HG03571 (cell line): Measurements from ENCODE around the gene LCOR.
"Not testable (repeated sequence)": the region's sequence is repeated elsewhere in the genome, so short reads cannot be mapped to it uniquely, and the experiment has no call there.

Source experiments
- ATAC-seq: cut with Tn5 transposase; IDR thresholded peaks from one replicate; pipeline ENCODE4 v1.9.1; 2021; ENCODE audit not compliant: unreplicated experiment

Gene LCOR

DNA sequence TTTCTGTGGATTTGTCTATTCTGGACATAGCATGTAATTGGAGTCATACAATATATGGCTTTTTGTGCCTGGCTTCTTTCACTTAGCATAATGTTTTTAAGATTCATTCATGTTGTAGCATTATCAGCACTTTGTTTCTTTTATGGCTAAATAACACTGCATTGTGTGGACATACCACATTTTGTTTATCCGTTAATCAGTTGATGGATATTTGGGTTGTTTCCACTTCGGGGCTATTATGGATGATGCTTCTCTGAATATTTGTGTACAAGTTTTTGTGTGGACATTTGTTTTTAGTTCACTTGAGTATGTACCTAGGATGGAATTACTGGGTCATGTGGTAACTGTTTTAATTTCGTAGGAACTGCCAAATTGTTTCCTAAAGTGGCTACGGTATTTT lies 6.4 kb downstream of the LCOR start:
- ATAC-seq: no peak

- ATAC-seq: no peak
Observed at GRCh38 chr10:96840841-96841518, 8.9 kb downstream of the LCOR start.

DNA sequence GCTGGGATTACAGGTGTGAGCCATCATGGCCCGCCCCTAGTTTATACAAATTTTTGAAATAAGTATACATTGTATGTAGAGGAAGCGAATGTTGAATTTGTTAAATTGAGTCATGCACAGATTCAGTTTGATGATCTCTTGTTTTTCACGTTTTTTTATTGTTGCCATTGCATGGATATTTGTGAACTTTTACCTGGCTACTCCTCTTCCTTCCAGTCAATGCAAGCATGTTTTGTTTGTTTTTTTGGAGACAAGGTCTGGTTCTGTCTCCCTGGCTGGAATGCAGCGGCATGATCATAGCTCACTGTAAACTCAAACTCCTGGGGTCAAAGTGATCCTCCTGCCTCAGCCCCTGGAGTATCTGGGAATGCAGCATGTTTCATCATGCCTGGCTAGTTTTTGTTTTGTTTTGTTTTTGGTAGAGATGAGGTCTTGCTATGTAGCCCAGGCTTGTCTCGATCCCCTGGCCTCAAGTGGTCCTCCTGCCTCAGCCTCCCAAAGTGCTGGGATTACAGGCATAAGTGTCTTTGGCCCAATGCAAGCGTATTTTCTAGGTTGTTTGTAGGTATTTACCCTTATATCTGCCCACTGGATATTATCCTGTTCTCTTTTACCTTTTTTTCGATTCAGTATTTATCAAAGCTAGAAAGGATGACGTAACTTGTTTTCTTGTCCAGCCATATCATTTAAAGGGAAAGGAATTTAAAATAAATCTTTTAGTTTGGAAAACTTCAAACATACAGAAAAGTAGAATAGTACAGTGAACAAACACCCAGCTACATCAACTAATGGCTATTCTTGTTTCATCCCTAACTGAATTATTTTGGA lies 11.0 kb downstream of the LCOR start:
- ATAC-seq: no peak

GRCh38 chr10:96843823-96844222 lies 11.7 kb downstream of the LCOR start:
- ATAC-seq: no peak

- no peak for ATAC-seq
Observed at GRCh38 chr10:96846395-96846794, 14.3 kb downstream of the LCOR start.

- ATAC-seq: no peak
Observed at GRCh38 chr10:96846926-96847325, 14.8 kb downstream of the LCOR start.

- not testable (repeated sequence) for ATAC-seq
Observed at GRCh38 chr10:96847356-96847755, 15.3 kb downstream of the LCOR start.

DNA sequence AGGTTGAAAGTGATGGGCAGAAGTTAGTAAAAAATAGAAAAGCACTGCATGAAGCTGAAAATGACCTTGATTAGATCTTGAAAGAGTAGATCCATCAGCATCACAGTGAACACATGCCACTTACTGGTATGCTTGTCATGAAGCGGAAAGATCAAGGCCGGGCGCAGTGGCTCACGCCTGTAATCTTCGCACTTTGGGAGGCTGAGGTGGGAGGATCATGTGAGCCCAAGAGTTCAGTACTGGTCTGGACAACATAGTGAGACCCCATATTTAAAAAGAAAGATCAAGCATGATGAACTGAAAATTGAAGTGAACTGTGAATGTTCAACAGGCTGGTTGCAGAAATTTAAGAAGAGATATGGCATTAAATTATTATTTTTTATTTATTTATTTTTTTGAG lies 18.0 kb downstream of the LCOR start:
- ATAC-seq: no peak

GRCh38 chr10:96850825-96851224 lies 18.7 kb downstream of the LCOR start:
- ATAC-seq: no peak

DNA sequence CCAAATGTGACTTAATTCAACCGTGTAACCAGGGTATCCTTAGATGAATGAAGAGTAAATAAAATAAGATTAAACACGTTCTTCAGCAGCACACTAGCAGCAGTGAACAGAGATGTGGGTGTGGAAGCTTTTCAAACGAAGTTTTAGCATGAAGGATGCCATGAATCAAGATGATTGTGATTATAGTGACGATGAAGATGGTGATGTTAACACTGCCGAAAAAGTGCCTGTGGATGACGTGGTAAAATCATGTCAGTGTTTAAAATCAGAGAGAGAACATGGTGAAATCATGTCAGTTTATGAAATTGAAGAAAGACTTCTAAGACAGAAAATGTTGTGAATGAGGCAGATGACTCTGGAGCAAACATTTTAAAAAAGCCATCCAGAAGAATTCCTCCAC lies 19.2 kb downstream of the LCOR start:
- no peak for ATAC-seq

DNA sequence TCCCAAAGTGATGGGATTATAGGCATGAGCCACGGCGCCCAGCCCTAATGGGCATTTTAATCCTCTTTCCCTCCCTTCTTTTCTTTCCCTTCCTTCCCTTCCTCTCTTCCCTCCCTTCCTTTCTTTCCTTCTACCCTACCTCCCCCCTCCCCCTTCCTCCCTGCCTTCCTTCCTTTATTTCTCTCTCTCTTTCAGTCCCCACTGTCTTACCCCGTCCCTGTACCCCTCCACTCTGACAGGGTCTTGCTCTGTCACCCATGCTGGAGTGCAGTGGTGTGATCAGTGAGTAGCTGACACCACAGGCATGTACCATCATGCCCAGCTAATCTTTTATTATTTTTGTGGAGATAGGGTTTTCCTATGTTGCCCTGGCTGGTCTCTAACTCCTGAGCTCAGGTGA lies 24.2 kb downstream of the LCOR start:
- no peak for ATAC-seq

GRCh38 chr10:96857301-96858012 lies 25.4 kb downstream of the LCOR start:
- ATAC-seq: no peak

DNA sequence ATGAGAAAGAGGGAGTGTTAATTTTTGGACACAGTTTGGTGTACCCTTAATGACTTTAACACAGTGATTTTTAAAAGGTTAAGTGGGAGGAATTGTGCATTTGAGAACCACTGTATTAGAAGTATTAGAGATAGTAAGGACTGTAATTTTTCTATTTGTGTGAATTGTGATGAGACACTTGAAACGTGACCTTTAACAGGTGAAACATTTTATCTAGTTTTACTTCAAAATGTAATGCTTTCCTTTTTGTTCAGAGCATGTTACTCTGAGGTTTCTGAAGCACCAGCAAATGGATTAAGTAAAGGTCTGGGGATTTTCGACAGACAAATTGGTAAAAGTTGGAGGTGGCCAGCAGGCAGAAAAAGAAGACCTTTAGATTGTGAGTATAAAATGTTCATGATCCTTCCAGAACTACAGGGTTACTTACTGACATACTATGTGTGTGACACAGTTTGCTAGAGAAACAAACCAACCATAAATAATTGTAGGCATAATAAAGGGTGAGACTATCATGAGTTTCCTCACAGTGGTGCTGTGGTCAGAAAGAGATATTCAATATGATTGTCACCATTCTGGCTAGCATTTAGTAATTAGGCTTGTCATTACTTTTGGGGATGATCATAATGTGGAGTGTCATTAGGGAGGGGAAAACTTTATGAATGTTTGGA lies 26.1 kb downstream of the LCOR start:
- ATAC-seq: no peak

- ATAC-seq: no peak
Observed at GRCh38 chr10:96858706-96859050, 26.6 kb downstream of the LCOR start.

DNA sequence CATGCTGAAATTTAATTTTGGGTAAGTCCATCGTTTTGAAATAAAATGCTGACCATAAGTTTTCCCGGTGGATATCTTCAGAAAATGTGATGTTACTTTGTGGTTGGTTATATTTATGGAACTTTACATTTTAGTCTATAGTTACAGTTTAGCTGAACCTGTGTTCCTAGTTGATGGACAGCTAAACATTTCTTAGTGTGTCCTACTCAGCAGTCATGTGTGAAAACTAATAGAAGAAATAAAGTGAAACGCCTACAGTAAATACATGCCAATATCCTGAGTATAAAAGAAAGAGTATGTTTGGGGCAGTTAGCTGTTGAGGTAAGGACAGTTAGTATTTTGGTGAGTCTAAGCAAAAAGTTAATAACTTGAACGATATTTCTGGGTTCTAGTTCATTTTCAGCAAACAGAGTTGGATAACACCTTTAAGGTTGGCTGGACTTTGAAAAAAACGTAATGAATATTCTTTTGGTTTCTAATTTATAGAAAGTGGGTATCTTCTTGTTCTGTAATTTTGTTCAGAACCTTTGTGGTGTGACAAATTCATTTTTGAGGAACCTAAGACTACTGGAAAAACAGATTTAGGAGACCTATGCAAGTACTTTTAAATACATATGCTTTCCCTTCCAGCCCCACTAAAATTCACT lies 28.7 kb downstream of the LCOR start:
- no peak for ATAC-seq

GRCh38 chr10:96863922-96864543 lies 31.9 kb downstream of the LCOR start:
- peak; percentile 64 for ATAC-seq

DNA sequence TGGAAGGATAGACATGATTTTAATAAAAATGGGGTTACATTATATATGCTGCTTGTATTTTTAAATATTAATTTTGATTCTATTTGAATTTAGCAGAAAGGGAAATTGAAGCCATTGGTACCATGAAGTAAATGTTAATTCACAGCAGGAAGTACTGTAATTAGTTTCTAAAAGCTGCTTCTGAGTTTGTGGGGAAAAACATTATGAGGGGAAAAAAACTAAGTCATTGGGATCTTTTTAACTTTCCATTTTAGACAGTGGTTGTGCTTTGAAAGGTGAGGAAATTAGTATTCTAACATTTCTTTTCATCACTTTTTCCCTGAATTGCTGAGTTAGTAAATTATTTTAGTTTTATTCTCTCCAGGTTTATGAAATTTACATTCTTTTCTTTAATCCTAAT lies 41.0 kb downstream of the LCOR start:
- ATAC-seq: no peak

- no peak for ATAC-seq
Observed at GRCh38 chr10:96873756-96874467, 41.8 kb downstream of the LCOR start.

DNA sequence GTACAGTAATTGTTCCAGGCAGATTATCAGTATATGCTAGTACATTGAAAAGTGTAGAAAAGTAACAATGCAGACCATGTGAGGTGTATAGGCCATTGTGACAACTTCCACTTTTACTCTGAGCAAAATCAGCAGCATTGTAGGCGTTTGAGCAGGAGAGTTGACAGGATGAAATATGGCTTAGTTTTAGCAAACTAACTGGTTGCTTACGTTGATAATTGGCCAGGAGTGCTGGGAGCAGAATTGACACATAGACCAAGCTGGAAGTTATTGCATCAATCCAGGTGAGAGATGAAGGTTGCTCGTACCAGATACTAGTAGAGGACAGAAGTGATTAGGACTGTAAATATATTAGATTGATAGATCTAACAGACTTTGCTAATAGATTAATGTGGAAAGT lies 46.0 kb downstream of the LCOR start:
- no peak for ATAC-seq

GRCh38 chr10:96880575-96880974 lies 48.5 kb downstream of the LCOR start:
- ATAC-seq: no peak
